HepG2 (cell line): ENCODE measurements around the gene CALY. TPM values are rescaled to one million over a fixed set of nuclear protein-coding genes. Genes with fewer than 3 reads are reported as not detected.

Source experiments
- ATAC-seq: fragments of 200-7000 bp; cut with Tn5 transposase; 3 replicates; pipeline ENCODE4 v1.9.1; 2020; ENCODE audit warnings: mild to moderate bottlenecking, moderate library complexity
- BruUV-seq: library from RNA; stranded (reverse); fragments of 400-500 nt; replicated peaks from 2 replicates; lab custom pipeline; 2021; lab: Mats Ljungman, UMichigan
- CTCF ChIA-PET: fragments of 300-600 bp; formaldehyde crosslinking; extraction: SDS; loops from one replicate; lab custom pipeline; 2021; ENCODE audit warnings: low total read pairs, inconsistent platforms, low intra/inter-chr PET ratio; lab: Yijun Ruan, JAX
- POLR2A ChIA-PET: fragments of 350-600 bp; sonication (Branson Sonifier 250); formaldehyde crosslinking; loops from one replicate; lab custom pipeline; 2020; ENCODE audit warnings: antibody characterized with exemption, inconsistent platforms; lab: Yijun Ruan, JAX
- DNase-seq: peaks from one replicate; pipeline ENCODE4 v3.0.0-alpha.2; 2015; ENCODE audit warnings: low spot score
- FAIRE-seq: peaks from 3 replicates; lab custom pipeline; 2011; peaks lifted over from hg19 to GRCh38; lab: Jason Lieb, UNC
- H2AFZ ChIP-seq: one replicate; pipeline ENCODE4 v1.6.1; 2011; ENCODE audit warnings: low read length, inconsistent platforms
- H3K27ac ChIP-seq: fragments of 300-600 bp; 3 replicates; pipeline ENCODE4 v1.8.0; 2011; ENCODE audit warnings: mixed run types, mild to moderate bottlenecking, mixed read lengths, low read length, inconsistent platforms; ENCODE audit not compliant: insufficient read depth; ENCODE audit errors: extremely low read length
- H3K27me3 ChIP-seq, 2 experiments: fragments of 200-600 bp in 1 of 2; 2 replicates in 1 of 2; 3 replicates in 1 of 2; pipeline versions ENCODE4 v1.6.0 to v1.8.0; 2011; ENCODE audit warnings: low read length in 2 of 2, mild to moderate bottlenecking in 2 of 2, moderate library complexity in 2 of 2, inconsistent platforms in 1 of 2; ENCODE audit not compliant: insufficient read depth in 2 of 2, control insufficient read depth in 1 of 2
- H3K36me3 ChIP-seq, 2 experiments: fragments of 200-600 bp in 1 of 2; replicated peaks in 1 of 2; 2 replicates in 1 of 2; 3 replicates in 1 of 2; pipeline versions ENCODE4 v1.5.1 to v1.8.0; 2011; ENCODE audit warnings: low read length in 2 of 2, inconsistent platforms in 1 of 2; ENCODE audit not compliant: insufficient read depth in 2 of 2, control insufficient read depth in 1 of 2
- H3K4me1 ChIP-seq: 2 replicates; pipeline ENCODE4 v1.5.1; 2012; ENCODE audit warnings: low read length, inconsistent platforms; ENCODE audit not compliant: insufficient read depth
- H3K4me2 ChIP-seq: 2 replicates; pipeline ENCODE4 v1.6.0; 2011; ENCODE audit warnings: low read depth, low read length, inconsistent platforms
- H3K4me3 ChIP-seq, 3 experiments: fragments of 200-600 bp in 1 of 3; sonication (generic), shearing (Covaris generic) in 1 of 3; replicated peaks in 1 of 3; 2 replicates each; pipeline ENCODE4 v1.5.1; 2011 to 2016; ENCODE audit warnings: low read length in 3 of 3, inconsistent platforms in 2 of 3, low read depth in 2 of 3, mild to moderate bottlenecking in 2 of 3, control low read depth in 1 of 3, mixed read lengths in 1 of 3; ENCODE audit not compliant: insufficient read depth in 1 of 3
- H3K79me2 ChIP-seq: one replicate; pipeline ENCODE4 v1.6.1; 2011; ENCODE audit warnings: low read length, inconsistent platforms; ENCODE audit not compliant: insufficient read depth
- H3K9ac ChIP-seq: 2 replicates; pipeline ENCODE4 v1.6.0; 2011; ENCODE audit warnings: mild to moderate bottlenecking, low read depth, low read length, inconsistent platforms; ENCODE audit not compliant: insufficient read depth
- H3K9me3 ChIP-seq: 2 replicates; pipeline ENCODE4 v1.5.1; 2012; ENCODE audit warnings: mild to moderate bottlenecking, low read length
- H4K20me1 ChIP-seq: 2 replicates; pipeline ENCODE4 v1.6.0; 2011; ENCODE audit warnings: inconsistent platforms, mild to moderate bottlenecking, low read length, moderate library complexity; ENCODE audit not compliant: insufficient read depth
- ARID2 ChIP-seq: sonication (generic); formaldehyde crosslinking; IDR thresholded peaks from 2 replicates; pipeline ENCODE4 v1.8.1; 2022; ENCODE audit warnings: mild to moderate bottlenecking, missing genetic modification reagents, borderline replicate concordance
- CBX1 ChIP-seq: IDR thresholded peaks from one replicate; pipeline ENCODE4 v1.6.1; 2016; ENCODE audit warnings: antibody characterized with exemption, low read depth
- PRPF4 ChIP-seq: fragments of 200-400 bp; formaldehyde crosslinking; IDR thresholded peaks from 2 replicates; pipeline ENCODE4 v1.6.1; 2016; ENCODE audit warnings: low read length, low read depth; ENCODE audit not compliant: poor library complexity, severe bottlenecking
- REL ChIP-seq: sonication (generic); formaldehyde crosslinking; conservative IDR thresholded peaks from 2 replicates; pipeline ENCODE4 v1.8.0; 2022; ENCODE audit warnings: mild to moderate bottlenecking, missing genetic modification reagents, moderate library complexity
- SRSF4 ChIP-seq: fragments of 200-400 bp; formaldehyde crosslinking; IDR thresholded peaks from one replicate; pipeline ENCODE4 v1.6.1; 2018; ENCODE audit warnings: mild to moderate bottlenecking, low read depth, low read length, moderate library complexity; ENCODE audit not compliant: poor library complexity, severe bottlenecking
- TBX2 ChIP-seq: sonication (generic); formaldehyde crosslinking; IDR thresholded peaks from 2 replicates; pipeline ENCODE4 v1.5.0; 2020; ENCODE audit warnings: missing genetic modification reagents, mild to moderate bottlenecking, borderline replicate concordance
- ZNF256 ChIP-seq: sonication (generic); formaldehyde crosslinking; conservative IDR thresholded peaks from 2 replicates; pipeline ENCODE4 v1.4.0; 2020; ENCODE audit warnings: missing genetic modification reagents
- ZNF879 ChIP-seq: sonication (generic); formaldehyde crosslinking; IDR thresholded peaks from 2 replicates; pipeline ENCODE4 v1.8.1; 2023; ENCODE audit warnings: missing genetic modification reagents
- WGBS: methylation state at CpG from one replicate; pipeline ENCODE4 v1.1.6; 2017; ENCODE audit warnings: low lambda C conversion rate; 5-methylcytosine and 5-hydroxymethylcytosine counted together
- in situ Hi-C: cut with HindIII; loops from 2 replicates; pipeline ENCODE4 v1.10.0; 2017; ENCODE audit warnings: low pct_unique_long_range_greater_than_20kb; ENCODE audit not compliant: extremely low pct_ligation_motif_present
- intact Hi-C: fragments of 100-400 bp; cut with micrococcal nuclease; formaldehyde crosslinking; loops from one replicate; pipeline ENCODE4 v1.10.0; 2022; ENCODE audit not compliant: unreplicated experiment
- polyA plus RNA-seq, 8 experiments: library from polyadenylated mRNA; depleted of rRNA in 3 of 8; stranded (reverse) in 7 of 8; unstranded in 1 of 8; fragments of >200 nt; fragmentation: Illumina TruSeq in 4 of 8; extraction: Trizol in 4 of 8; gene quantifications; 2 replicates each; pipeline versions ENCODE4 v1.2.1 to v1.2.3, GENCODE V29; 2011 to 2016; ENCODE audit warnings: low read depth in 4 of 8, missing spikeins in 1 of 8, mixed read lengths in 1 of 8; ENCODE audit not compliant: insufficient read depth in 1 of 8
- total RNA-seq, 5 experiments: library from RNA; depleted of rRNA; stranded (reverse); fragments of >200 nt; fragmentation: Illumina TruSeq; extraction: Trizol; gene quantifications; 2 replicates each; pipeline ENCODE4 v1.2.3, GENCODE V29; 2016; ENCODE audit warnings: low read depth in 1 of 5
- TF ChIP-seq, protein P1 (sequence below): sonication (generic); formaldehyde crosslinking; IDR thresholded peaks from 2 replicates; pipeline ENCODE4 v1.4.0; 2020; ENCODE audit warnings: missing genetic modification reagents, low read depth, mild to moderate bottlenecking, borderline replicate concordance
- TF ChIP-seq, protein P2 (sequence below): sonication (generic); formaldehyde crosslinking; IDR thresholded peaks from 2 replicates; pipeline ENCODE4 v1.4.0; 2020; ENCODE audit warnings: missing genetic modification reagents
- TF ChIP-seq, protein P3 (sequence below): sonication (generic); formaldehyde crosslinking; IDR thresholded peaks from 2 replicates; pipeline ENCODE4 v1.4.0; 2020; ENCODE audit warnings: missing genetic modification reagents; ENCODE audit errors: not compliant biosample characterization

CALY gene
- total and polyA plus RNA-seq, 2 of the 13 experiments (the other 11 are each of a cell fraction or from before 2014, with no cell fraction given) = 0.08 TPM; not detected in 1

- WGBS = 98% methylated on average over 7 of the region's 14 CpGs
- Histone ChIP-seq H3K27ac (no peak overlapping the region), H3K79me2 (peaks cover 21% of the 10 kb centered on the region), H3K4me1 (peaks cover 6% of the 10 kb centered on the region), H3K4me3 (no peak overlapping the region), H2AFZ (no peak overlapping the region), H3K9me3 (no peaks in the 10 kb centered on the region), H3K9ac (no peak overlapping the region), H3K27me3 (no peaks in the 10 kb centered on the region), H3K36me3 (peaks cover 24 to 53% of the 10 kb centered on the region in 2 experiments), H4K20me1 (peaks cover 5% of the 10 kb centered on the region), H3K4me2 (no peak overlapping the region)
- DNase-seq = no peak
- CTCF ChIA-PET = no interaction called here
- in situ Hi-C loops (no loop called here), intact Hi-C loops (no loop called here)
- peak; percentile 33; the same call in 2 of the 3 replicates for ATAC-seq
- POLR2A ChIA-PET = no interaction called here
- no peak for FAIRE-seq
- TF ChIP-seq, protein P1, sequence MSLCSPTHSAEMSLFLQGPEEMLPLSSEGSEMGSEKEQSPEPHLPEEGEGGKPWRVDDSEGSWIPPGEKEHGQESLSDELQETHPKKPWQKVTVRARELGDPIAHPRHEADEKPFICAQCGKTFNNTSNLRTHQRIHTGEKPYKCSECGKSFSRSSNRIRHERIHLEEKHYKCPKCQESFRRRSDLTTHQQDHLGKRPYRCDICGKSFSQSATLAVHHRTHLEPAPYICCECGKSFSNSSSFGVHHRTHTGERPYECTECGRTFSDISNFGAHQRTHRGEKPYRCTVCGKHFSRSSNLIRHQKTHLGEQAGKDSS (CRISPR knock-in tag) = no peak
- TF ChIP-seq, protein P2, sequence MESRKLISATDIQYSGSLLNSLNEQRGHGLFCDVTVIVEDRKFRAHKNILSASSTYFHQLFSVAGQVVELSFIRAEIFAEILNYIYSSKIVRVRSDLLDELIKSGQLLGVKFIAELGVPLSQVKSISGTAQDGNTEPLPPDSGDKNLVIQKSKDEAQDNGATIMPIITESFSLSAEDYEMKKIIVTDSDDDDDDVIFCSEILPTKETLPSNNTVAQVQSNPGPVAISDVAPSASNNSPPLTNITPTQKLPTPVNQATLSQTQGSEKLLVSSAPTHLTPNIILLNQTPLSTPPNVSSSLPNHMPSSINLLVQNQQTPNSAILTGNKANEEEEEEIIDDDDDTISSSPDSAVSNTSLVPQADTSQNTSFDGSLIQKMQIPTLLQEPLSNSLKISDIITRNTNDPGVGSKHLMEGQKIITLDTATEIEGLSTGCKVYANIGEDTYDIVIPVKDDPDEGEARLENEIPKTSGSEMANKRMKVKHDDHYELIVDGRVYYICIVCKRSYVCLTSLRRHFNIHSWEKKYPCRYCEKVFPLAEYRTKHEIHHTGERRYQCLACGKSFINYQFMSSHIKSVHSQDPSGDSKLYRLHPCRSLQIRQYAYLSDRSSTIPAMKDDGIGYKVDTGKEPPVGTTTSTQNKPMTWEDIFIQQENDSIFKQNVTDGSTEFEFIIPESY (CRISPR knock-in tag) = peak; percentile 94
- BruUV-seq = no TSS peak
Measured at GRCh38 chr10:133302230-133302629, 34.5 kb downstream of the CALY start.

DNA sequence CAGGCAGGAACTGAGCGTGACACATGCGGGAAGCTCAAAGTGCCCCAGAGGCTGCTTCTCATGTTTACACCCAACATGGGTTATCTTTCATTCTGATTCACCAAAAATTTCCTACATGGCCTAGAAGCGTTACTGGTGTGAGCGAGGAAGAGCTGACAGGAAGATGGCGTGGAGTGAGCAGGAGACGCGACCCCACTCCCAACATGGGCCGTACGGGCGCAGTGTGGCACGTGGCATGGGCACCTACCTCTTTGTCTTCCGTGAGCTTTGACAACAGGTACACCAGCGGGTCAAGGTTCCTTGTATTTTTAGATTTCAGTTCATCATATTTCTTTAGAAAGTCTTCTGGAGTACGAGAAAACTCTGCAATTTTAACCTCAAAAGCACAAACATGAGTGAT lies 37.0 kb downstream of the CALY start:
- Histone ChIP-seq H3K27me3 (no peaks in the 10 kb centered on the region), H3K4me3 (no peak overlapping the region), H4K20me1 (no peaks in the 10 kb centered on the region), H3K9me3 (no peaks in the 10 kb centered on the region), H2AFZ (no peak overlapping the region), H3K27ac (no peak overlapping the region)
- ATAC-seq = no peak
- DNase-seq = no peak
- TF ChIP-seq CBX1 = no peak
- no peak for TF ChIP-seq ZNF879 (CRISPR knock-in tag)
- TF ChIP-seq ARID2 (CRISPR knock-in tag) = no peak
- TF ChIP-seq SRSF4 = no peak
- no peak for TF ChIP-seq PRPF4
- no peak for TF ChIP-seq REL (CRISPR knock-in tag)
- TF ChIP-seq TBX2 (CRISPR knock-in tag) = no peak
- TF ChIP-seq, protein P3, sequence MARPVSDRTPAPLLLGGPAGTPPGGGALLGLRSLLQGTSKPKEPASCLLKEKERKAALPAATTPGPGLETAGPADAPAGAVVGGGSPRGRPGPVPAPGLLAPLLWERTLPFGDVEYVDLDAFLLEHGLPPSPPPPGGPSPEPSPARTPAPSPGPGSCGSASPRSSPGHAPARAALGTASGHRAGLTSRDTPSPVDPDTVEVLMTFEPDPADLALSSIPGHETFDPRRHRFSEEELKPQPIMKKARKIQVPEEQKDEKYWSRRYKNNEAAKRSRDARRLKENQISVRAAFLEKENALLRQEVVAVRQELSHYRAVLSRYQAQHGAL (CRISPR knock-in tag) = no peak
- TF ChIP-seq ZNF256 (CRISPR knock-in tag) = no peak
- TF ChIP-seq, all 625 proteins: peak for 0
- CTCF ChIA-PET = no interaction called here
- POLR2A ChIA-PET = no interaction called here
- Histone ChIP-seq H3K4me1 (no peaks in the 10 kb centered on the region), H3K36me3 (peaks cover 37 to 64% of the 10 kb centered on the region in 2 experiments), H3K4me2 (no peak overlapping the region), H3K9ac (no peak overlapping the region), H3K79me2 (peaks cover 10% of the 10 kb centered on the region)
- intact Hi-C loops (no loop called here), in situ Hi-C loops (no loop called here)
- WGBS = 97% methylated on average over 14 of the region's 14 CpGs
- no peak for FAIRE-seq
- no TSS peak for BruUV-seq
